Subcutaneous adipose tissue (tissue), 4 donors: ENCODE data around the gene SUSD3. TPM values are rescaled to one million over a fixed set of nuclear protein-coding genes. Genes with fewer than 3 reads are reported as not detected.

Experiments
- total RNA-seq, 4 donors: library from RNA; depleted of rRNA; stranded (reverse); fragments of >200 nt; gene quantifications; one replicate each; pipeline ENCODE4 v1.1.0, GENCODE V29; 2016
- TF ChIP-seq, protein P1 (sequence below): fragments of 450-650 bp; IDR thresholded peaks from one replicate; pipeline ENCODE4 v1.5.1; 2016; ENCODE audit warnings: low read depth, mild to moderate bottlenecking, control low read depth, antibody characterized with exemption, moderate library complexity

The SUSD3 gene
- total RNA-seq, 4 donors from 2014 or later, result 1.1 to 2.2 TPM; not detected in 2

DNA sequence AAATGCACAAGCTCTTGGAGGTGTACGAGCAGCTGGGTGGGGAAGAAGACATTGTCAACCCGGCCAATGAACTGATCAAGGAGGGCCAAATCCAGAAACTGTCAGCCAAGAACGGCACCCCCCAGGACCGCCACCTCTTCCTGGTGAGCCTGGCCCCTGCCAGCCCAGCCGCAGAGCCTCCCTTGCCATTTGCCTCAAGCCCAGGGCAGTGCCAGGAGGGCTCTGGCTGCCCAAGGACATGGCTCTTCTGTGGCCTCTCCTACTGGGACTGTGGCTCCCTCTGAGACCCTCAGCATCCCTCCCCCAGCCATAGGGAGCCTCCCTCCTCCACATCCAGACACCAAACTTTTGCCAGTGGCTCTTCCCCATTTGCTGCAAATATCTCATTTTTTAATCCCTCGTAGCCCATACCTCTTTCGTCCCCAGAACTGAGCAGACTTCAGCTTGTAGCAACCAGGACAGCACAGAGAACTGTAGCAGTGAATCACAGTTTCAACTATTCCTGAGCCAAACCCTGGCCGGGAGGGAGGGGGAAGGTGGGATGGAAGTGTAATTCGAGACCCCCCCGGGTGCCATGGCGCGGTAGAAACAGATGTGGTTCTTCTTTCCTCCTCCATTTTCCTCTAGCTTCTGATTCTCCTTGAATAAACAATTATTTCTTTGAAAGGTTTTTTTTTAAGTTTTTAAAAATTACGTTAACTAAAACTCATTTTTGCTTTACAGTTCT lies 44.5 kb upstream of the SUSD3 start:
- TF ChIP-seq, protein P1, sequence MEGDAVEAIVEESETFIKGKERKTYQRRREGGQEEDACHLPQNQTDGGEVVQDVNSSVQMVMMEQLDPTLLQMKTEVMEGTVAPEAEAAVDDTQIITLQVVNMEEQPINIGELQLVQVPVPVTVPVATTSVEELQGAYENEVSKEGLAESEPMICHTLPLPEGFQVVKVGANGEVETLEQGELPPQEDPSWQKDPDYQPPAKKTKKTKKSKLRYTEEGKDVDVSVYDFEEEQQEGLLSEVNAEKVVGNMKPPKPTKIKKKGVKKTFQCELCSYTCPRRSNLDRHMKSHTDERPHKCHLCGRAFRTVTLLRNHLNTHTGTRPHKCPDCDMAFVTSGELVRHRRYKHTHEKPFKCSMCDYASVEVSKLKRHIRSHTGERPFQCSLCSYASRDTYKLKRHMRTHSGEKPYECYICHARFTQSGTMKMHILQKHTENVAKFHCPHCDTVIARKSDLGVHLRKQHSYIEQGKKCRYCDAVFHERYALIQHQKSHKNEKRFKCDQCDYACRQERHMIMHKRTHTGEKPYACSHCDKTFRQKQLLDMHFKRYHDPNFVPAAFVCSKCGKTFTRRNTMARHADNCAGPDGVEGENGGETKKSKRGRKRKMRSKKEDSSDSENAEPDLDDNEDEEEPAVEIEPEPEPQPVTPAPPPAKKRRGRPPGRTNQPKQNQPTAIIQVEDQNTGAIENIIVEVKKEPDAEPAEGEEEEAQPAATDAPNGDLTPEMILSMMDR, result no peak

DNA sequence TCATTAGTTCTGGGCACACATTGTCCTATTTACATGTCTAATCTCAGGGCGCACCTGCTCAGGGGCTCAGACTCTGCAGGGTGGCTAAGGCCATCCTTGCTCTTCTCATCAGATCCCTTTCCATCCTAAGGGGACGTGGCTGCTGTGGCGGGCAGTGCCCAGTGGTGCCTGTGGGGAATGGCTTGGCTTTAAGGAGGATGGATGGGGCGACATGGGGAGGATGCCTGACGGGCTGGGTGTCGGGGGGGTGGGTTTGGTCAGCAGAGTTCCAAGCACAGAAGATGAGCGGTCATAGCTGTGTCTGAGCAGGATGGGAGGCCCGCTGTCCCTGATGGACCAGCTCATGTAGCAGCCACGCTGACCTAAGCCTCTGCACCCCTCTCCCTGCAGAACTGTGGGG lies 40.9 kb upstream of the SUSD3 start:
- TF ChIP-seq, protein P1, result no peak

DNA sequence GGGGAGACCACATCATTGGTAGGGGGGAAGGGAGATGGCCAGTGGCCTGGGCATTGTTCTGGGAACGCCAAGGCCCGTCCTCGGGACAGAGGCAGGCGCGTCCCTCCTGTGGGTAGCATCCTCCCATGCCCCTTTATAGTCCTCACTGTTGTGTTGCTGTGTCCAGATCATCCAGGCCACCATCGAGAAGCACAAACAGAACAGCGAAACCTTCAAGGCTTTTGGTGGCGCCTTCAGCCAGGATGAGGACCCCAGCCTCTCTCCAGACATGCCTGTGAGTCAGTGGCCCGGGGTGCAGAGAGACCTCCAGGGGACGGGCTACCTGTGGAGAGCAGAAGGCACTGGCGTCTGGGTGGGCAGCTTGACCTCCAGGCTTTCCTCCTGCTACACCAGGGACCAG lies 38.4 kb upstream of the SUSD3 start:
- TF ChIP-seq, protein P1, result no peak

DNA sequence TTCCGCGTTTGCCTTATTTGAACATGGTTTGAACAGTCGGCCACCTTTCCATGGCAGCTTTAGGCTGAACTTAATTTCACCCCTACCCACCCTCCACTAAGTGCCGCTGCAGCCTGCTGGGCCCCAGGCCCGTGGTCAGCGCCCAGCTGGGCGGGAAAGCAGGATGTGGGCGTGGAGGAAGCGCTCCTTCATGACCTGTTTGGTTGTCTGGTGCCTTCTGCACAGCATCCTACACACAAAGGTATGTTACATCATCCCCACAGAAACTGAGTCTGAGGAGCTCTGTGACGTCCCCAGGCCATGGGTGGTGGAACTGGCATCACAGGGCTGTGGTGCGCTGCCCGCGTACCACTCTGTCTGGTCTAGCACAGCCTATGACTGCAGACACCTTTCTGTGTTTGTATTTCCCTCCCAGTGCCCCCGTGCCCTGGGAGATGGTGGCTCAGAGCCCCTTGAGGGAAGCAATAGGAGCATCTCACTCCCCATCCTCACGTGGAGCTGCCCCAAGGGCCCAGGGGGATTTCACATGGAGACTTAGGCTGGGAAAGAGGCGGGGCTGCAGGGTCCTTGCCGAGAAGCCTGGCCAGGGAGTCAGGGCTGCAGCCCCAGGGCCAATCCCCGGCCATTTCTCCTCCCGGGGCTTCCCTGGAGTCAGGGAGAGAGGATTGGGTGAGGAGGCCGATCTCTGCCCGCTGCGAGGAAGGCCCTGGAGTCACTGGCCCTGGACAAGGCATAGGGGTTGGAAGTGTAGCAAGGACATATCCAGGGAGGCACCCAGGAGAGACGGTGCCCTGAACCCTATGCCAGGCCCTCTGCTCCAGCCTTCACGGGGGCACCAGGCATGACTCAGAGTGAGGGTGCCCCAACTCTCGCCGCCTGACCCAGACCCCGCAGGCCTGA lies 37.5 kb upstream of the SUSD3 start:
- TF ChIP-seq, protein P1, result no peak

DNA sequence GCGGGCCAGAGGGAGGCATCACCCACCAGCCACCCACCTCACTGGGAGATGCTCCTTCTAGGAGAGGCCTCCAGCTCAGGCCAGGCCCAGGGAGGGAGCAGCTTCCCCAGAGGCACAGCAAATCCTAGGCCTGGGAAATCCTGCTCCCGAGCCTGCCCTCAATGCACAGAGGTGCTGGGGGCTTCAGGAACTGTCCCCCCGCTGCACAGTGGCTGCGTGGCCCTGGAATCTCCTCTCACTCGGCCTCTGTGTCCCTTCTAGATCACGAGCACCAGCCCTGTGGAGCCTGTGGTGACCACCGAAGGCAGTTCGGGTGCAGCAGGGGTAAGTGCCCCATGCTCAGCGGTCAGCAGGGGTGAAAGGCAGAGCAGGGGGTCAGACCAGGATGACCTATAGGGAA lies 36.4 kb upstream of the SUSD3 start:
- TF ChIP-seq, protein P1, result no peak

DNA sequence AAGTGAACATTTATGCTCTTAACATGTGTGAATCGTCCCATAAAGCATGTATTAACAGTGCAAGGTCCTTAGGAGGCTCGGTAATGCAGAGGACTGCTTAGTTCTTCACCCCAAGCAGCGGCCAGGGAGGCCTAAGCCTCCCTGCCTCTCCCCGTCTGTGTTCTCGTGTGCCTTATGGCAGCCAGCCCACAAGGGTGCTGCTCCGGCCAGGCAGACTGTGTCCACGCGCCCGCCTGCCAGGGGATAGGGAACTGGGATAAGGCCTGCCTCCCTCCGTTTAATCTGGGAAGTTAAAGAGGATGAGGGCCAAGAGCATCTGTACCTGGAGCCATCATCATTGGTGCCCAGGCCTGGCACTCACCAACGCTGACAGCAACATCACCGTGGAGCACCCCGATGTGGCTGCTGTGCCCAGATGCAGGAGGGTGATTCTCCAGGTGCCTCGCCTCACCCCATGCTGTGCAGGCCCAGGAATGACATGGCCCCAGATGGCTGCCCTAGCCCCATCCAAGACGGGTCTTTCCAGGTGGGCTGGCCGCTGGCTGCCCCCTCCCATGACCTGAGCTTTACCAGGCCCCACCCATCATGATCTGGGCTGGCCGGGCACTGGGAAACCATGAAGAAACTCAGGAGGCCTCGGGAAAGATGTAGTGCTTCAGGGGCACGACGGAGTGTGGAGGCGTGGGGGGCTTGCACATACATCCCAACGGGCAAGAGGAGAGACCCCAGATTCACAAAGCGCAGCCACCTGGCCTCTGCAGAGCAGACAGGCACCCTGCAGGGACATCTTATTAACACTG lies 35.6 kb upstream of the SUSD3 start:
- TF ChIP-seq, protein P1, result no peak

DNA sequence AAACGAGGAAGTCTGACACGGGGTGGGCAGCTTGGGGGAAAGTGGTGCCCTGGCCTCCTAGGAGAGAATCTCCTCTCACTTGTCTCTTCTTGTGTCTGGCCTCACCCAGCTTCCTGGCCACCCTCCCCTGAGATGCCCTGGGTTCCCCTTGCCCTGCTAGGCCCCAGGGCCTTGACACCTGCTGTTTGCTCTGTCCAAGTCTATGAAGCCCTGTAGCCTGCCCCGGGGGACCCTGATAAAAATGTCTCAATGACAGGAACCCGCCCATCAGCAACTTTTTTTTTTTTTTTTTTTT lies 35.0 kb upstream of the SUSD3 start:
- TF ChIP-seq, protein P1, result no peak
